Measurements from ENCODE around the gene GSTA1.
A peak's percentile ranks its signal among the peaks of the same experiment; 100 is the strongest.
"Not testable (repeated sequence)": the region's sequence is repeated elsewhere in the genome, so short reads cannot be mapped to it uniquely, and the experiment has no call there.

GSTA1 gene

DNA sequence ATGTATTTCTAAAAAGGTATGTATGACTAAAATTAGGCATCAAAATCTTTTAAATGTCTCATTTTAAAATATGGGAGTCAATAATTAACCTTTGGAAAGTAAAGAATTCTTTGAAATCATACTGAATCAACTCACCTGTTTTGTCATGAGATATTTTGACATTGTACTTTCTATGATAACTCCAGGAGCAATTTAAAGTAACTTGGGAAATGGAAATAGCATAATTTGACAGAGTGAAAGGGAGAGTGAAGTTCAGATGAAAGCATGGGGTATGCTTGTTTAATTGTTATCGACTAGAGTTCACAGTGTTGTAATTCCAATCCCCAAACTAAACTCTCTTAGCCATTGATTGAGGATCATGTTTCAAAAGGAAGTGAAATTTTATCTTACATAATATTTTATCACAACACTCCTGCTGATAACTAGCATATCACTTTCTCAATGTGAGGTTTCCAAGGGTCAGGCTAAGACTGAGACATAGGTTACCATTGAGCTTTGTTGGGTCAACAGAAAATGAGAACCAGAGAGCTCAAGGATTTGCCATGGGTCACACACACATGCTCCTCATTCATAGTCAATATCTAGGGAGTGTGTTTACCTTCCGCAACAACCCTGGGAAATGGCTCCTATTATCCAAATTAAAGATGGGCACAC lies 2.3 kb downstream of the GSTA1 start:
- TF ChIP-seq POLR2A (IDR thresholded peaks at IDR 0.05; ENCODE audit: extremely low read depth, insufficient read length) (no peak), MYC (IDR thresholded peaks at IDR 0.05; ENCODE audit: low read depth, low read length) (no peak)
- TF ChIP-seq, protein P1, sequence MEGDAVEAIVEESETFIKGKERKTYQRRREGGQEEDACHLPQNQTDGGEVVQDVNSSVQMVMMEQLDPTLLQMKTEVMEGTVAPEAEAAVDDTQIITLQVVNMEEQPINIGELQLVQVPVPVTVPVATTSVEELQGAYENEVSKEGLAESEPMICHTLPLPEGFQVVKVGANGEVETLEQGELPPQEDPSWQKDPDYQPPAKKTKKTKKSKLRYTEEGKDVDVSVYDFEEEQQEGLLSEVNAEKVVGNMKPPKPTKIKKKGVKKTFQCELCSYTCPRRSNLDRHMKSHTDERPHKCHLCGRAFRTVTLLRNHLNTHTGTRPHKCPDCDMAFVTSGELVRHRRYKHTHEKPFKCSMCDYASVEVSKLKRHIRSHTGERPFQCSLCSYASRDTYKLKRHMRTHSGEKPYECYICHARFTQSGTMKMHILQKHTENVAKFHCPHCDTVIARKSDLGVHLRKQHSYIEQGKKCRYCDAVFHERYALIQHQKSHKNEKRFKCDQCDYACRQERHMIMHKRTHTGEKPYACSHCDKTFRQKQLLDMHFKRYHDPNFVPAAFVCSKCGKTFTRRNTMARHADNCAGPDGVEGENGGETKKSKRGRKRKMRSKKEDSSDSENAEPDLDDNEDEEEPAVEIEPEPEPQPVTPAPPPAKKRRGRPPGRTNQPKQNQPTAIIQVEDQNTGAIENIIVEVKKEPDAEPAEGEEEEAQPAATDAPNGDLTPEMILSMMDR (IDR thresholded peaks at IDR 0.05; ENCODE audit: low read depth, low read length): no peak
- no peak overlapping the region for H3K4me3 ChIP-seq (ENCODE audit: low read depth, low read length)
- no peak for DNase-seq (ENCODE audit: low read depth)

GRCh38 chr6:52799272-52799671 lies 4.3 kb downstream of the GSTA1 start:
- H3K4me3 ChIP-seq (ENCODE audit: low read depth, low read length); DNase-seq (ENCODE audit: low read depth): not testable (repeated sequence)

DNA sequence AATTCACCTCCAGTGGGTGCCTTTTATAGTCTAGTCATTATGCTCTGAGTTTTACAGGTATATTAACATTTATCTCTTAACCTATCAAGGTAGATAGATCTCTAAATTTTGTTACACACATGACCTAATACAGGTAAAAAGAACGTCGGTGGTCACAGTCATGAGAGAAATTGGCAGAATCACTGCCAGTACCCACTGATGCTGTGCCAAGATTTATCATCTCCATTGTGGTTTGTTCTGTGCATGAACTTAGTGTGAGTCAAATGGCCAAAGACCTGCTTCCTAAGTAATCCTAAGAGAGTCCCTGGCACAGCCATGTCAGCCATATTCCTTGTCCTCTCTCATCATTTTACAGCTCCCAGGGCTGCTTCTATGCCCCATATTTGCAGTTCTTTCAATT lies 9.2 kb downstream of the GSTA1 start:
- not testable (repeated sequence) for H3K4me3 ChIP-seq (ENCODE audit: low read depth, low read length); DNase-seq (ENCODE audit: low read depth)

DNA sequence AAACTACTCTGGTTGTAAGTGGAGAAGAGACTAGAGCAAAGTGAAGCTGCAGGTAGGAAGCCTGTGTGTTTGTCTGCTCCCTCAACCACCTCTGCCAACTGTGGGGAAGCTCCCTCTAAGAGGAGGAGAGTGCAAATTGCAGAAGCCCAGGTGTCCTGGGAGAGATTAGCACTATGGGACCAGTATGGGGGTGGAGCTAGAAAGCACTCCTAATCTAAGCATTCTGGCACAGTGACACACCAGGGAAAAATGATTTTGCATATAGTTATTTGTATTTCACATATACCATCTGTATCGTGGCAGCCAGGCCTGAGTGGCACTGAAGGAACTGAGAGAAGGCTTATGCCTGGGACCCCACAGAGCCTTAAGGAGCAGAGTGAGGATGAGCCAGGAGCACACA lies 12.8 kb downstream of the GSTA1 start:
- no peak overlapping the region for H3K4me3 ChIP-seq (ENCODE audit: low read depth, low read length)
- no peak for DNase-seq (ENCODE audit: low read depth)
- TF ChIP-seq MYC (IDR thresholded peaks at IDR 0.05; ENCODE audit: low read depth, low read length) (no peak), POLR2A (IDR thresholded peaks at IDR 0.05; ENCODE audit: extremely low read depth, insufficient read length) (no peak)
- TF ChIP-seq, protein P1 (IDR thresholded peaks at IDR 0.05; ENCODE audit: low read depth, low read length): no peak
- TF ChIP-seq, protein P2, sequence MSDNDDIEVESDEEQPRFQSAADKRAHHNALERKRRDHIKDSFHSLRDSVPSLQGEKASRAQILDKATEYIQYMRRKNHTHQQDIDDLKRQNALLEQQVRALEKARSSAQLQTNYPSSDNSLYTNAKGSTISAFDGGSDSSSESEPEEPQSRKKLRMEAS (IDR thresholded peaks at IDR 0.05; ENCODE audit: low read depth, low read length): no peak

DNA sequence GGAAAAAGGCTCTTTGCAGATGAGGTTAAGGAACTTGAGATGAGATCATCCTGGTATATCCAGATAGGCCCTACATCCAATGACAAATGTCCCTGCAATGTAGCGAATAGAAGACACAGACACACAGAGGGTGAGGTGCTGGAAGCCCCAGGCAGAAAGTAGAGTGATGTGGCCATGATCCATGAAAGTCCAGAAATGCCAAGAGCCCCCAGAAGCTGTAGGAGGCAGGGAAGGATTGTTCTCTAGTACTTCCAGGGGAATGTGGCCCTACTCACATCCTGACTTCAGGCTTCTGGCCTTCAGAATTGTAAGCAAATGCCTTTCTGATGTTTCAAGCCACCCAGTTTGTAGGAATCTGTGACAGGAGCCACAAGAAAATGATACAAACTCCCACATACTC lies 14.0 kb downstream of the GSTA1 start:
- H3K4me3 ChIP-seq (ENCODE audit: low read depth, low read length); DNase-seq (ENCODE audit: low read depth): not testable (repeated sequence)

DNA sequence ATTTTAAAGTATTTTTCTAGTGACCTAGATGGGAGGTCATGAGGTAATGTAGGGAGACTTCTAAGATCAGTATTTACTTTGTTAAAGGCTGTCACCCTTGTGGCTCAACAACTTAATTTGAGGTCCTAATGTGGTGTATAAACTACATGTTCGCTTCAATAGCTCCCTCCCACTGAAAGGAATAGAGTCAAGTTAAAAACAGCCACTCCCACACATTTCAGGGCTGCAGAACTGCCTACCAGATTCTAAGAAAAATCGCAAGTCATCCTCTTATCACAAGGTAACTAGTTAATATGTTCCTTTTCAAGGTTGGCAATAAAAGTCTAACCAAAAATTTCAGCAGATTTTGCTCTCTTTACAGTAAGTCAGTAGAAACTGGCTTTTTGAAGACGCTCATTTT lies 15.1 kb downstream of the GSTA1 start:
- no peak overlapping the region for H3K4me3 ChIP-seq (ENCODE audit: low read depth, low read length)
- peak; percentile 11 for DNase-seq (ENCODE audit: low read depth)
- TF ChIP-seq MYC (IDR thresholded peaks at IDR 0.05; ENCODE audit: low read depth, low read length): no peak
- TF ChIP-seq, protein P1 (IDR thresholded peaks at IDR 0.05; ENCODE audit: low read depth, low read length): no peak
- TF ChIP-seq, protein P2 (IDR thresholded peaks at IDR 0.05; ENCODE audit: low read depth, low read length): no peak
- TF ChIP-seq POLR2A (IDR thresholded peaks at IDR 0.05; ENCODE audit: extremely low read depth, insufficient read length): no peak

GRCh38 chr6:52787917-52788316 lies 15.7 kb downstream of the GSTA1 start:
- TF ChIP-seq, protein P2 (IDR thresholded peaks at IDR 0.05; ENCODE audit: low read depth, low read length): no peak
- TF ChIP-seq MYC (IDR thresholded peaks at IDR 0.05; ENCODE audit: low read depth, low read length) (no peak), POLR2A (IDR thresholded peaks at IDR 0.05; ENCODE audit: extremely low read depth, insufficient read length) (no peak)
- TF ChIP-seq, protein P1 (IDR thresholded peaks at IDR 0.05; ENCODE audit: low read depth, low read length): no peak
- H3K4me3 ChIP-seq (ENCODE audit: low read depth, low read length): no peak overlapping the region
- DNase-seq (ENCODE audit: low read depth): no peak

Measured in NB4 (cell line).